Thoracic aorta (tissue), 2 donors: ENCODE measurements around the gene FAAP100. TPM values are rescaled to one million over a fixed set of nuclear protein-coding genes. Genes with fewer than 3 reads are reported as not detected.

Experiments used
- ATAC-seq: fragments of 150-250 bp; one replicate; pipeline ENCODE4 v1.8.0; 2017; ENCODE audit warnings: low read depth; ENCODE audit not compliant: insufficient number of reproducible peaks, low FRiP score
- DNase-seq: peaks from one replicate; pipeline ENCODE4 v3.0.0-alpha.2; 2020; ENCODE audit warnings: low spot score
- H3K27ac ChIP-seq, 2 donors: fragments of 200-600 bp; sonication (generic); 1 replicate in 1 of 2; 2 replicates in 1 of 2; pipeline ENCODE4 v1.5.1; 2016; ENCODE audit warnings: mild to moderate bottlenecking in 2 of 2, moderate library complexity in 2 of 2
- H3K27me3 ChIP-seq: fragments of 200-600 bp; sonication (generic); replicated peaks from 2 replicates; pipeline ENCODE4 v1.6.0; 2016; ENCODE audit warnings: mild to moderate bottlenecking; ENCODE audit not compliant: insufficient read depth
- H3K36me3 ChIP-seq: fragments of 200-600 bp; sonication (generic); one replicate; pipeline ENCODE4 v1.5.1; 2016
- H3K4me1 ChIP-seq, 2 donors: fragments of 200-600 bp; sonication (generic); 1 replicate in 1 of 2; 2 replicates in 1 of 2; pipeline versions ENCODE4 v1.5.1 to v1.6.0; 2016; ENCODE audit warnings: low read depth in 2 of 2, mild to moderate bottlenecking in 1 of 2; ENCODE audit not compliant: control insufficient read depth in 1 of 2
- H3K4me3 ChIP-seq: fragments of 200-600 bp; sonication (generic); 2 replicates; pipeline ENCODE4 v1.5.1; 2016; ENCODE audit warnings: mild to moderate bottlenecking
- H3K9me3 ChIP-seq: fragments of 200-600 bp; sonication (generic); 2 replicates; pipeline ENCODE4 v1.5.1; 2016
- total RNA-seq, 2 donors: library from RNA; depleted of rRNA; stranded (reverse); fragments of >200 nt; gene quantifications; one replicate each; pipeline versions ENCODE4 v1.1.0 to v1.2.3, GENCODE V29; 2016
- TF ChIP-seq, protein P1 (sequence below): fragments of 200-600 bp; sonication (generic); IDR thresholded peaks from one replicate; pipeline ENCODE4 v1.5.1; 2019; ENCODE audit warnings: antibody characterized with exemption

FAAP100 gene
- total RNA-seq, 2 donors from 2014 or later = 43.2 to 57.9 TPM

DNA sequence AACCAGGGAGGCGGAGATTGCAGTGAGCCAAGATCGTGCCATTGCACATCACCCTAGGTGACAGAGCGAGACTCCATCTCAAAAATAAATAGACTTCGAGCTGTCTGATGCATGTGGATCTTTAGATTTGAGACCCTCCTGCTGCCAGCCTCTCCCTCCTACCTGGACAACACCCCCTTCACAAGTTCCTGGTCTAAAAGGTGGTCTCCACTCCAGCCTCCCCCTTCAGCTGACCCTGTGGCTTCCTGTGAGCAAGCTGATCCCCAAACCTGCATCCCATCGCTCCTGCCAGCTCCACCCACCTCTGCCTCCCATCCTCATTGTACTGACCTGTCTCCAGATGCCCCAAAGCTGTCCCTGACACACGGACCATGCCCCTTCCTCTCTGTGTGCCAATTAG is 27.1 kb upstream of the FAAP100 start:
- peaks cover 15% of the 10 kb centered on the region for H3K36me3 ChIP-seq

DNA sequence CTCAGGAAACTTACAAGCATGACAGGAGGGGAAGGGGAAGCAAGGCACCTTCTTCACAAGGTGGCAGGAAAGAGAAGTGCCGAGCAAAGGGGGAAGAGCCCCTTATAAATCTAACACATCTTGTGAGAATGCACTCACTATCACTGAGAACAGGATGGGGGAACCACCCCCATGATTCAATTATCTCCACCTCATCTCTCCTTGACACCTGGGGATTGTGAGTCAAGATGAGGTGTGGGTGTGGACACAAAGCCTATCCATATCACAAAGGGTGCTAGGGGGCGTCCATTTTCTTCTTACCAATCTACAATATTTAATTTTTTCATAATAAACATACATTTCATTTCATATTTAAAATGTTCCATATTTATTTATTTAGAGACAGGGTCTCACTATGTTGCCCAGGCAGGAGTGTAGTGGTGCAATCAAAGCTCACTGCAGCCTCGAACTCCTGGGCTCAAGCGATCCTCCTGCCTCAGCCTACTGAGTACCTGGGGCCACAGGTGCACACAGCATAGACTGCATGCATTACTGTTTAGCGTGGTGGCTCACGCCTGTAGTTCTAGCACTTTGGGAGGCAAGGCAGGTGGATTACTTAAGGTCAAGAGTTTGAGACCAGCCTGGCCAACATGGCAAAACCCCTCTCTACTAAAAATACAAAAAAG is 26.5 kb upstream of the FAAP100 start:
- ATAC-seq (no peak), DNase-seq (no peak)
- Histone ChIP-seq H3K27me3 (no peaks in the 10 kb centered on the region), H3K4me3 (no peak overlapping the region), H3K4me1 (peaks cover 23 to 30% of the 10 kb centered on the region in 2 donors), H3K36me3 (peaks cover 15% of the 10 kb centered on the region), H3K27ac (peak overlapping the region; percentile 71 to 83), H3K9me3 (no peaks in the 10 kb centered on the region)
- TF ChIP-seq, protein P1, sequence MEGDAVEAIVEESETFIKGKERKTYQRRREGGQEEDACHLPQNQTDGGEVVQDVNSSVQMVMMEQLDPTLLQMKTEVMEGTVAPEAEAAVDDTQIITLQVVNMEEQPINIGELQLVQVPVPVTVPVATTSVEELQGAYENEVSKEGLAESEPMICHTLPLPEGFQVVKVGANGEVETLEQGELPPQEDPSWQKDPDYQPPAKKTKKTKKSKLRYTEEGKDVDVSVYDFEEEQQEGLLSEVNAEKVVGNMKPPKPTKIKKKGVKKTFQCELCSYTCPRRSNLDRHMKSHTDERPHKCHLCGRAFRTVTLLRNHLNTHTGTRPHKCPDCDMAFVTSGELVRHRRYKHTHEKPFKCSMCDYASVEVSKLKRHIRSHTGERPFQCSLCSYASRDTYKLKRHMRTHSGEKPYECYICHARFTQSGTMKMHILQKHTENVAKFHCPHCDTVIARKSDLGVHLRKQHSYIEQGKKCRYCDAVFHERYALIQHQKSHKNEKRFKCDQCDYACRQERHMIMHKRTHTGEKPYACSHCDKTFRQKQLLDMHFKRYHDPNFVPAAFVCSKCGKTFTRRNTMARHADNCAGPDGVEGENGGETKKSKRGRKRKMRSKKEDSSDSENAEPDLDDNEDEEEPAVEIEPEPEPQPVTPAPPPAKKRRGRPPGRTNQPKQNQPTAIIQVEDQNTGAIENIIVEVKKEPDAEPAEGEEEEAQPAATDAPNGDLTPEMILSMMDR = no peak

More for the DNA sequence above, 27.1 kb upstream of the FAAP100 start:
- TF ChIP-seq, protein P1 = no peak
- ATAC-seq = no peak
- H3K4me3 ChIP-seq = no peak overlapping the region
- no peaks in the 10 kb centered on the region for H3K27me3 ChIP-seq
- H3K27ac ChIP-seq = no peak overlapping the region
- H3K4me1 ChIP-seq = peaks cover 23 to 30% of the 10 kb centered on the region in 2 donors
- DNase-seq = no peak
- H3K9me3 ChIP-seq = no peaks in the 10 kb centered on the region

DNA sequence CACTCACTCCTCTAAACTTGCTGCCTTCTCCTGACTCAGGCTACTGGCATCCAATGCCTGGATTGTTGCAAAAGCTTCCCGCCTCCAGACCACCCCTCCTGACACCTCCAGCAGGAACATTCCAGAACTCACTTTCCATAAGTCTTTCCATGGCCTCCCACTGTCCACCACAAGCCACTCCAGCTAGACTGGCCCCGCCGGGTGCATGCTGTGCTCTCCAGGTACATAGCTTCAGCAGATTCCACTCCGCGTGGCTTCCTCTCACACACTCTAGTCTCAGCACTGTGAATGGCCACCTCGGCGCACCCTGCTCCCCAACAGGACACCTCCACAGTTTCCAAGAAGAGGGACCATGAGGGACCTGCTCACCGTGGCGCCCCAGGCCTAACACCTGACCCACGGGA is 25.9 kb upstream of the FAAP100 start:
- Histone ChIP-seq H3K4me1 (peaks cover 23 to 30% of the 10 kb centered on the region in 2 donors), H3K9me3 (no peaks in the 10 kb centered on the region), H3K36me3 (peaks cover 11% of the 10 kb centered on the region), H3K27ac (peak overlapping the region; percentile 71 to 83), H3K27me3 (no peaks in the 10 kb centered on the region), H3K4me3 (no peak overlapping the region)
- DNase-seq (no peak), ATAC-seq (no peak)
- TF ChIP-seq, protein P1 = no peak

DNA sequence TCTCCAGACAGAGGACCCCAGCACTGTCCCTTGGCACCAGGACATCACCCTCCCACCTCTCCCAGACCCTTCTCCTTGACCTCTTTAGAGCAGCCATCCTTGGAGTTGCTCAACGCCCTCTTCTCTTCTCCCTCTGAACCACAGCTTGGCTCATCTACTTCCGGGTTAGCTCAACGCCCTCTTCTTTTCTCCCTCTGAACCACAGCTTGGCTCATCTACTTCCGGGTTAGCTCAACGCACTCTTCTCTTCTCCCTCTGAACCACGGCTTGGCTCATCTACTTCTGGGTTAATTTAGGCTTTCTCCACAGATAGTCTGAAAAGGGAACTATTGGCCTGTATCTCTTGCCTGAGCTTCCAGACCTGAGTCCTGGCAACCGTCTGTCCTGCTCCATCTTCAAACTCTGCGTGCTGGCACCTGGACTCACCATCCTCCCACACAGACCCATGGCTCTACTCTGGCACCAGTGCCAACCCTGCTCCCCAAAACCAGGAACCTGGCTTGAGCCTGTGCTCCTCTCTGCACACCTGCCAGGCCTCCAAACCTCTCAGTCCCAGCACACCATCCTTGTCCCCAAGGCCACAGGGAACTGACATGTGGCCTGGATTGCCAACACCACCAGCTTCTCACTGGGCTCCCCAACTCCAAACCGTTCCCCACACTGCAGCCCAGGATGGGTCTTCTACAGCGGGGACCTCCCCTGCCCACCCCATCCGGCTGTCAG is 25.3 kb upstream of the FAAP100 start:
- Histone ChIP-seq H3K4me1 (peaks cover 23 to 30% of the 10 kb centered on the region in 2 donors), H3K9me3 (no peaks in the 10 kb centered on the region), H3K36me3 (peaks cover 11% of the 10 kb centered on the region), H3K27me3 (no peaks in the 10 kb centered on the region), H3K4me3 (peak overlapping the region; percentile 12), H3K27ac (peak overlapping the region; percentile 71 to 83)
- no peak for ATAC-seq
- TF ChIP-seq, protein P1 = no peak
- no peak for DNase-seq

DNA sequence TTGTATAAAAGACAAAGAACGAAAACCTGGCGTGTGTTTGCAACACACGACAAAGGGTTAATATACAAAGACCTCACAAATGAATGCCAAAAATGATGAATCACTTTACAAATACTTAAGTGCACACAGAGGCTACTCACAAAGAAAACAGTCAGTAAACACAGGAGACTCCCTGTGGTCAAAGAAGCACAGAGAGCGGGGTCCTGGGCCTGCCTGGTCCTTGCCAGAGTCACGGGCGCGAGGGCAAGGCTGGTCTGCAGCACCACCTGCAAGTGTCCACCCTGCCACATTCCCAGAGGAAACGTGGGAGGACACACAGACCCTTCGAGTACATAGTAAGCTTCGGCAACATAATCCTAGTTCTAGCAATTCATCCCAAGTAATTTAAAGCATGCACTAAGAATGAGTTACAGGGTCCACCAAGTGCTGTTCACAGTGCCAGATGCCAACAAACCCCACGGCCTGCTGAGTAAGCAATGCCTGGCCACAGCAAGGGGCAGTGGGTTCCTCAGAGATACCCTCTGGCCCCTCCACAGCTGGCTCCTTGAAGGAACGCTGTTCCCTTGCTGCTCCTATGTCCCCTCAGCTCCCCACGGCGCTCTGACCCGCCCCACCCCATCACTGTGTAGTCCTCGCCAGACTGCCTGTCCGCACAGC is 24.6 kb upstream of the FAAP100 start:
- Histone ChIP-seq H3K27ac (peak overlapping the region; percentile 71 to 83), H3K4me3 (peak overlapping the region; percentile 12), H3K36me3 (peaks cover 5% of the 10 kb centered on the region), H3K4me1 (peaks cover 23 to 30% of the 10 kb centered on the region in 2 donors), H3K9me3 (no peaks in the 10 kb centered on the region), H3K27me3 (no peaks in the 10 kb centered on the region)
- TF ChIP-seq, protein P1 = no peak
- ATAC-seq (no peak), DNase-seq (no peak)
